A204.1 (cell line): ENCODE results near the gene TNXB.
"Not testable (repeated sequence)": the region's sequence is repeated elsewhere in the genome, so short reads cannot be mapped to it uniquely, and the experiment has no call there.

Source experiments
- FAIRE-seq: peaks from 2 replicates; lab custom pipeline; 2012; peaks lifted over from hg19 to GRCh38; lab: Jason Lieb, UNC

TNXB gene

DNA sequence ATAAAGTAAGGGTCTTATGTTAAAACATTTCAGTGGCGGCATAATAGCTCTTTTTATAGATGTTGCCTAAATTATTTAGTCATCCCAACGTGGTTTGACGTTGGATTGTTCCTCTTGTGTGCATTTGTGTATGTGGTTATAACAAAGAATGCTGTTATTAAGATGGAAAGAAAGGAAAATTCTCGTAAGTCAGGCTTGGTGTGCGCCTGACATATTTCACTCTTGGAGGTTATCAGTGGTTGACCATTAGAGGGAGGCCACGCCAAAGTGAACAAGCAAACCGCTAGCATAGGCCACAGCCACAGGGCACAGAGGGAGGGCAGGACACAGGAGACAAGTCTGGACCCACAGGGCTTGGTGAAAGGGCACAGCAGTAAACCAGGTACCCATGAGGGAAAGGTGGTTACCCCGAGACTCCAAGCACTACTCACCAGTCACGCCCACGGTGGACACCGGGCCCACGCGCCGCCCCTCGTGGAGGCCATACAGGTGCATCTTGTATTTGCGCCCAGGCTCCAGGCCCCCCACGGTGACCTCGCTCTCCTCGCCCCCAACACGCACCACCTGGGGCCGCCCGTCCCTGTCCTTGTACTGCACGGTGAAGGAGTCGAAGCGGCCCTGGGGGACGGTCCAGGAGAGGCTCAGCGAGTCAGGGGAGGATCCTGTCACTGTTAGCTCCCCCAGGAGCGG is 48.0 kb downstream of the TNXB start:
- FAIRE-seq, result no peak

GRCh38 chr6:32058511-32058963 is 50.6 kb downstream of the TNXB start:
- FAIRE-seq, result no peak

DNA sequence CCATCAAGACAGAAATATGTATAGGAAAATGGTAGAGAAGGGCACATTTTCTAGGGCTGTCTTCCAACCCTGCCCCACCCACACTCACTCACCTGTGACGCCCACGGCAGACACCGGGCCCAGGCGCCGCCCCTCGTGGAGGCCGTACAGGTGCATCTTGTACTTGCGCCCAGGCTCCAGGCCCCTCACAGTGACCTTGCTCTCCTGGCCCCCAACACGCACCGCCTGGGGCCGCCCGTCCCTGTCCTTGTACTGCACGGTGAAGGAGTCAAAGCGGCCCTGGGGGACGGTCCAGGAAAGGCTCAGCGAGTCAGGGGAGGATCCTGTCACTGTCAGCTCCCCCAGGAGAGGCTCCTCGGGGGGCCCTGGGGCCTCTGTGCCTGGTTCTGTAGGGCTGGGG is 51.2 kb downstream of the TNXB start:
- no peak for FAIRE-seq

- FAIRE-seq, result no peak
These were observed 52.9 kb downstream of the TNXB start for GRCh38 chr6:32056254-32056653.

- not testable (repeated sequence) for FAIRE-seq
These were observed 53.4 kb downstream of the TNXB start for GRCh38 chr6:32055756-32056155.

DNA sequence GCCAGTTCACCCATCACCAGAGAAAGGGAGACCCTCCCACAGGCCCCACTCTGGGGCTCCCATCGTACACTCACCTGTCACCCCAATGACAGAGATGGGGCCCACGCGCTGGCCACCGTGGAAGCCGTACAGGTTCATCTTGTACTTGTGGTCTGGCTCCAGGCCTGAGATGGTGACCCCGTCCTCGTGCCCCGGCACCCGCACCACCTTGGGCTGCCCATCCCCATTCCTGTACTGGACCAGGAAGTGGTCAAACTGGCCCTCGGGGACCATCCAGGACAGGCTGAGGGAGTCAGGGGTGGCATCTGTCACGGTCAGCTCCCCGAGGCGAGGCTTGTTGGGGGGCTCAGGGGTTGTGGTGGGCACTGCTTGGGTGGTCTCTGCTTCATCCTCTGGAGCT is 55.8 kb downstream of the TNXB start:
- not testable (repeated sequence) for FAIRE-seq

GRCh38 chr6:32052626-32053025 is 56.5 kb downstream of the TNXB start:
- not testable (repeated sequence) for FAIRE-seq

DNA sequence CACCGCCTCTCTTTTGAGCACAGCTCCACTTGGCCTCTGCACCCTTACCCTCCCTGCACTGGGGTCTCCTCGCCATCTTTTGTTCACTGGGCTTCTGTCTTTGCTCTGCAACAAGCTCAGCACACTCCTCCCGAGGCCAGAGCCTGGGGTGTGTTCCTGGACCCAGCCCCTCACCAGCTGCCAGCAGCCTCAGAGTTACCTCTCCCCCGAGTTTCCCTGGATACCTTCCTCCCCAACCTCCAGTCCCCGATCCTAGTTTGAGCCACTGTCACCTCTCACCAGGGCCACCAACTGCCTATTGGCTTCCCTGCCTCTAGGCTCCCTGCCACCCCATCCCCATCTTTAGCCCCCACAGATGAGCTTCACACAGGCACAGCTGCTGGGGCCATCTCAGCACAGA is 58.6 kb downstream of the TNXB start:
- FAIRE-seq, result no peak

- not testable (repeated sequence) for FAIRE-seq
These were observed 59.4 kb downstream of the TNXB start for GRCh38 chr6:32049736-32050135.

GRCh38 chr6:32049149-32049548 is 60.0 kb downstream of the TNXB start:
- FAIRE-seq, result not testable (repeated sequence)

DNA sequence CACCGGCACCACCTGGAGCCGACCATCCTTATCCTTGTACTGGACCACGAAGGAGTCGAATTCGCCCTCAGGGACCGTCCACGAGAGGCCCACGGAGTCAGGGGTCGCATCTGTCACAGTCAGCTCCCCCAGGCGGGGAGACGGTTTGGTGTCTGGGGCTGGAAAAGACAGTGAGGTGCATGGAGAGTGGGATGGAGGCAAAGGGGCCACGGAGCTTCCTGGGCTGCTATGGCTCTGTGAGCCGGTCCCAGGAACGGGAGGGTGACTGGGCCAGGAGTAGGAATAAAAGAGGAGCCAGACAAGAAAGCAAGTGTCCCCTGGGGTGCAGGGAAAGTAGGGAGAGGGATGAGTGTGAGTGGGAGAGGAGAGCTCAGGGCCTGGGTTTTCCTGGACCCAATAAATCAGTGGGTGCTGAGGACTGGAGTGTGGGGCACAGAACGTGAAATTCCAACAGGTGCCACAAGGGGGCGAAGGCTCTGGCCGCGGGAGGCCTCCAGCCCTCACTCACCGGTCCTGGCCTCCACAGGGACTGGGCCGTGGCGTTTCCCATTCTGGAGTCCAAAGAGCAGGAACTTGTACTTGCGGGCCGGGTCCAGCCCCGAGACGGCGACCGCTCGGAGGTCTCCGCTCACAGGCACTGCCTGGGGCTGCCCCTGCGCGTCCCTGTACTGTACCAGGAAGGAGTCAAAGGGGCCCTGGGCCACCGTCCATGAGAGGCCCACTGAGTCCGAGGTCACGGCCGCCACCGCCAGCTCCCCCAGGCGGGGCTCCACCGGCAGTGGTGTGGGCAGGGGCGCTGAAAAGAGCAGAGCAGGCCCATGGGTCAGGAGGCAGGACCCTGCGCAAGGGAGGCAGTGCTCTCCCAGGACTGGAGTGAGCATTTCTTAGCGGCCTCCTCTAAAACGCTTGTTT is 61.0 kb downstream of the TNXB start:
- no peak for FAIRE-seq

DNA sequence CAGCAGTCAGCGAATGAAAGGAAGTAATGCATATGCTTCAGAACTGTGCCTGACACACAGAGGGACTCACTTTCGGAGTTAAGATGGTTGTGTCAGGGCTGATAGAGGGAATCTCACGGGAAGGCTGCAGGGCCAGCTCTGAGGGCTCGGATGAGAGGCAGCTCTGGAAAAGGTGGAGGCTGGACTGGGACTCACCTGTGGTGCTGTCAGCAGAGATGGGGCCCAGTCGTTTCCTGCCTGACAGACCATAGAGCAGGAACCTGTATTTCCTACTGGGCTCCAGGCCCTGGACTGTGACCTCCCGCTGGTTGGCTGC is 61.6 kb downstream of the TNXB start:
- FAIRE-seq, result no peak

DNA sequence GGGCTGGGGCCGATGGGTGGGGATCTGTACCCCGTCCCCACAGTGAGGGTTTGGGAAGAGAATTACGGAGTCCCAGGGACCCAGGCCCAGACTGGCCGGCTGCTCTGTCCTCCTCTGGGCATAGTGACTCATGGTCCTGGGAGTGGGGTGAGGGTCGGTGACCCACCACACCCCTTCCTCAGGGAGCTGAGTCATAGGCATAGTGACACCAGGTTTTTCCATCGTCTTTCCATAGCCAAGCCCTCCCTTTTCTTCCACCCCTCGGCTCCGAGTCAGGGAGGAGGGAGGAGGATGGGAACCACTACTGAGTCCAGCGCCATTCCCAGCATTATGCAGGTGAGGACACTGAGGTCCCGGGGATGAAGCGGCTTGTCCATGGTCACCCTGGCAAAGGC is 62.1 kb downstream of the TNXB start:
- no peak for FAIRE-seq

- no peak for FAIRE-seq
These were observed 62.6 kb downstream of the TNXB start for GRCh38 chr6:32046450-32047083.

GRCh38 chr6:32045811-32046449 is 63.2 kb downstream of the TNXB start:
- FAIRE-seq, result no peak

GRCh38 chr6:32044916-32045315 is 64.2 kb downstream of the TNXB start:
- not testable (repeated sequence) for FAIRE-seq

DNA sequence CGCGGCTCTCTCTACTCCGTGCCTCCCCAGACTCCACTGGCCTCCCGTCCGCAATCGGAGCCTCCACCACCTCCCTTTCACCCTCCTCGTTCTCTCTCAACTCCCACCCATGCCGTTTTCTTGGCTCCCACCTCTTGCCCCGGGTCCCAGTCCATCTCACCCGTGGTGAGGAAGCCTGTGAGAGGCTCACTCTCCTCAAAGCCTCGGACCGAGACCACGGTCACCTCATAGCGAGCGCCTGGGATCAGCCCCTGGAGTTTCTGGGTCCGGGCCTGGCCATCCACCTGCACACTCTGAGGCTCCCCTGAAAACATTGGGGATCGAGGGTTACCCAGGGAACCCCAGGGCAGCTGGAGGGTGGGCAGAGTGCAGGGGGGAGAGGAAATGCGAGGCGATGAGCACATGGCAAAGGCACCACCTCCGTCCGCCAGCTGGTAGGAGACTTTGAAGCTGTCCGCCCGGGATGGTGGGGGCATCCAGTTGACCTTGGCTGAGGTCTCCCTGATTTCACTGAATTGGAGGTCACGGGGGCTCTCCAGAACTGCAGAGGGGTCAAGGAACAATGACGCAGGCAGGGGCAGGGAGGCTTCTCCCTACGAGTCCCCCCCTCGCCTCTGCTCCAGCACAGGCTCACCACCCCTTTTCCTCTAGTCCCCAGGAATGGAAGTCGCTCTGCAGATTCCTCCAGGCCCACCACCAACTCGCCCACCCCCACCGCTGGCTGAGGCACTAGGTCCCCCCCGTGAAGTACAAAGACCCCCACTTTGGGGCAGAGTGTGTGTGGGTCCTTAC is 65.4 kb downstream of the TNXB start:
- not testable (repeated sequence) for FAIRE-seq

DNA sequence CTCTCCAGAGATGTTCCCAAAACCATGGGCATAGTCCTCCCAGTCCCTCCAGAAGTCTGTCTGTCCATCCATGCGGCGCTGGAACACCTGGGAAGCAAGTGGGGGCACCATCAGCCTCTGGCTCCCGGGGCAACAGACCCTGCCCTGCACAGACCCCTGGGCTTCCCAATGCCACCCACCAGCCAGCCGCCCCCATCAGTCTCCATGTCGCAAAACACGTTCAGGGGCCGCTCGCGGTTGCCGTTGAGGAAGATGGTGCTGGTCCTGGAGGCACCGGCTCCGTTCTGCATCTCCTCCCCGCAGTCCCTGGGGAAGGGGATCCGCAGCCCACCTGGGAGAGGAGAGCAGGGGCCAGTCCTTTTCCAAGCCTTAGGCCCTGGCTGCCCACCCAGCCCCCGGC is 66.9 kb downstream of the TNXB start:
- not testable (repeated sequence) for FAIRE-seq

- not testable (repeated sequence) for FAIRE-seq
These were observed 67.8 kb downstream of the TNXB start for GRCh38 chr6:32041385-32041784.

GRCh38 chr6:32041050-32041321 is 68.2 kb downstream of the TNXB start:
- not testable (repeated sequence) for FAIRE-seq

GRCh38 chr6:32040299-32041049 is 68.7 kb downstream of the TNXB start:
- not testable (repeated sequence) for FAIRE-seq
